RWPE2 (cell line): ENCODE data around the gene TUBGCP3.

Experiments used
- ATAC-seq: fragments of 200-7000 bp; cut with Tn5 transposase; 3 replicates; pipeline ENCODE4 v1.9.1; 2021; ENCODE audit warnings: low read depth
- DNase-seq: peaks from one replicate; pipeline ENCODE4 v3.0.0-alpha.2; 2020; ENCODE audit warnings: low spot score
- H3K27ac ChIP-seq: fragments of 450-650 bp; 2 replicates; pipeline ENCODE4 v1.5.1; 2017; ENCODE audit warnings: mild to moderate bottlenecking; ENCODE audit not compliant: poor library complexity, severe bottlenecking
- H3K27me3 ChIP-seq: fragments of 250-450 bp; sonication (Bioruptor Pico); 2 replicates; pipeline ENCODE4 v1.5.1; 2021; ENCODE audit warnings: mild to moderate bottlenecking, moderate library complexity; ENCODE audit not compliant: insufficient read depth, poor library complexity, severe bottlenecking
- H3K36me3 ChIP-seq: fragments of 250-450 bp; sonication (Bioruptor Pico); 2 replicates; pipeline ENCODE4 v1.5.1; 2020; ENCODE audit warnings: low read depth, mild to moderate bottlenecking, moderate library complexity
- H3K4me1 ChIP-seq: fragments of 250-450 bp; sonication (Bioruptor Pico); 2 replicates; pipeline ENCODE4 v1.5.1; 2021; ENCODE audit warnings: mild to moderate bottlenecking, moderate library complexity; ENCODE audit not compliant: insufficient read depth, poor library complexity, severe bottlenecking
- H3K4me3 ChIP-seq: fragments of 250-450 bp; sonication (Bioruptor Pico); 2 replicates; pipeline ENCODE4 v1.5.1; 2021; ENCODE audit warnings: mild to moderate bottlenecking, moderate library complexity; ENCODE audit not compliant: severe bottlenecking
- H3K9me3 ChIP-seq: fragments of 250-450 bp; sonication (Bioruptor Pico); 2 replicates; pipeline ENCODE4 v1.5.1; 2021; ENCODE audit warnings: mild to moderate bottlenecking, moderate library complexity; ENCODE audit not compliant: severe bottlenecking
- TF ChIP-seq, protein P1 (sequence below): fragments of 450-650 bp; IDR thresholded peaks from one replicate; pipeline ENCODE4 v1.5.1; 2017; ENCODE audit warnings: mild to moderate bottlenecking, moderate library complexity; ENCODE audit not compliant: poor library complexity, severe bottlenecking

Gene TUBGCP3

DNA sequence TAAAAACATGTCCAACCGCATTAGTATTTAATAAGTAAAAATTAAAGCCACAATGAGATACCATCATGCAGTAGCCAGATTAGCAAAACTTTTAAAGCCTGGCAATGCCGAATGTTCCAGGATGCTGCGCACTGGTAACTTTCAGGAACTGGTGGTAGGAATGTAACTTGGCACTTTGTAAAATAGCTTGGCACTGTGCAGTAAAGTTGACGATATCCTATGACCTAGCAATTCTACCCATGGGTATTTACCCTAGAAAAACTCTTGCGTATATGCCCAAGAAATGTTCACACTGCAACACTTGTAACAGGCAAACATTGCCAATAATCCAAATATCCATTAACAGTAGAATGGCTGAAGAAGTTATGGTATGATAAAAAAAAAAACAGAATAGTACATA is 114.1 kb downstream of the TUBGCP3 start:
- no peaks in the 10 kb centered on the region for H3K4me1 ChIP-seq
- H3K9me3 ChIP-seq = no peaks in the 10 kb centered on the region
- H3K27me3 ChIP-seq = no peaks in the 10 kb centered on the region
- H3K4me3 ChIP-seq = no peak overlapping the region
- TF ChIP-seq, protein P1, sequence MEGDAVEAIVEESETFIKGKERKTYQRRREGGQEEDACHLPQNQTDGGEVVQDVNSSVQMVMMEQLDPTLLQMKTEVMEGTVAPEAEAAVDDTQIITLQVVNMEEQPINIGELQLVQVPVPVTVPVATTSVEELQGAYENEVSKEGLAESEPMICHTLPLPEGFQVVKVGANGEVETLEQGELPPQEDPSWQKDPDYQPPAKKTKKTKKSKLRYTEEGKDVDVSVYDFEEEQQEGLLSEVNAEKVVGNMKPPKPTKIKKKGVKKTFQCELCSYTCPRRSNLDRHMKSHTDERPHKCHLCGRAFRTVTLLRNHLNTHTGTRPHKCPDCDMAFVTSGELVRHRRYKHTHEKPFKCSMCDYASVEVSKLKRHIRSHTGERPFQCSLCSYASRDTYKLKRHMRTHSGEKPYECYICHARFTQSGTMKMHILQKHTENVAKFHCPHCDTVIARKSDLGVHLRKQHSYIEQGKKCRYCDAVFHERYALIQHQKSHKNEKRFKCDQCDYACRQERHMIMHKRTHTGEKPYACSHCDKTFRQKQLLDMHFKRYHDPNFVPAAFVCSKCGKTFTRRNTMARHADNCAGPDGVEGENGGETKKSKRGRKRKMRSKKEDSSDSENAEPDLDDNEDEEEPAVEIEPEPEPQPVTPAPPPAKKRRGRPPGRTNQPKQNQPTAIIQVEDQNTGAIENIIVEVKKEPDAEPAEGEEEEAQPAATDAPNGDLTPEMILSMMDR = no peak
- H3K27ac ChIP-seq = no peak overlapping the region
- H3K36me3 ChIP-seq = no peaks in the 10 kb centered on the region
- no peak for DNase-seq
- no peak for ATAC-seq

DNA sequence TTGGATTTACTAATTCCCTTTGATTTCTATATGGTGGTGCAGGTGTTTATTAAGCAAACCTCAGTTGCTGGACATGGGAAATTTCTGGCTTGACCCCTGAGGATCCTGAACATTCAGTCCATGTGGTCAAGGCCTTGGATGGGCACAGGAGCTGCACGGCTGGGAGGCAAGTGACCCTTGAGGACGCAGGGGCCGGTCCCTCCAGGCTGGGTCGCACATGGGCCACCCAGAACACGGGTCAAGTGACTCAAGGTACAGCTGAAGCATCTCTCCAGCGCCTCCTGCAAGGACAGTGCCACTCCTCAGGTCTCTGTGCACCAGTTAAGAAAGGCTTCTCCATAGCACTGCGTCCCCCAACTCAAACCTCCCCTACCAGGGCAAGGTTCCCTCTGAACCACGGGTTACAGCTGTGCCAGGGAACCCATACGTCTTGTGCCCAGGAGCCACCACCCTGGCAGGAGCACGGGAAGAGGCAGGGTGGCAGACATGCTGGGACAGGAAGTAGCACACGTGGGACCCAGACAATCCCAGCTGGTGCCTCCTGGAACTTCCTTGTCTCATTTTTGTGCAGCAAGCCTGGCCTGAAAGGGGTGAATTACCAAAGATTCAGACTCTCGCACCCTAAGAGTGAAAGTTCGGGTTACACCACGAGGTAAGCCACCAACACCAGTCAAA is 118.7 kb downstream of the TUBGCP3 start:
- Histone ChIP-seq H3K4me1 (no peaks in the 10 kb centered on the region), H3K36me3 (no peaks in the 10 kb centered on the region), H3K9me3 (no peaks in the 10 kb centered on the region), H3K27me3 (no peaks in the 10 kb centered on the region), H3K4me3 (no peak overlapping the region), H3K27ac (no peak overlapping the region)
- ATAC-seq = no peak
- TF ChIP-seq, protein P1 = no peak
- no peak for DNase-seq

DNA sequence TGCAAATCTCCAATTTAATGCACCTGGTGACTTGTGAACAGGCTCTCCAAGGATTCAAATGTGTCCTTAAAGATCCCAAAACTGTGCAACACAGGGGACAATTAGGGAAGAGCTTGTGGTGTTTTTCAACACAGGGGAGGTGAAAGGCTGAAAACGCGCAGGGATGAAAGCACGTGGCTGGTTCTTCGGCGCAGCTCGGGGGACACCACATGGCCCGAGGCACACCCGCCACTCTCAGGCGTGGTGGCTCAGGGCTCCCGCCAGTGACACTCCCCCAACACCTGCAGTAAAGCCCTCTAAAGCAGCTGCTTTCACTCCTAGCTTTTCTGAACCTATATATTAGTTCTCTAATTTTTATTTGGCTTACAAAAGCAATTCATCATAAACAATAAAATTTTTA is 119.9 kb downstream of the TUBGCP3 start:
- no peaks in the 10 kb centered on the region for H3K36me3 ChIP-seq
- no peak for DNase-seq
- TF ChIP-seq, protein P1 = no peak
- H3K9me3 ChIP-seq = no peaks in the 10 kb centered on the region
- no peak overlapping the region for H3K4me3 ChIP-seq
- no peaks in the 10 kb centered on the region for H3K27me3 ChIP-seq
- no peak for ATAC-seq
- H3K4me1 ChIP-seq = no peaks in the 10 kb centered on the region
- no peak overlapping the region for H3K27ac ChIP-seq

DNA sequence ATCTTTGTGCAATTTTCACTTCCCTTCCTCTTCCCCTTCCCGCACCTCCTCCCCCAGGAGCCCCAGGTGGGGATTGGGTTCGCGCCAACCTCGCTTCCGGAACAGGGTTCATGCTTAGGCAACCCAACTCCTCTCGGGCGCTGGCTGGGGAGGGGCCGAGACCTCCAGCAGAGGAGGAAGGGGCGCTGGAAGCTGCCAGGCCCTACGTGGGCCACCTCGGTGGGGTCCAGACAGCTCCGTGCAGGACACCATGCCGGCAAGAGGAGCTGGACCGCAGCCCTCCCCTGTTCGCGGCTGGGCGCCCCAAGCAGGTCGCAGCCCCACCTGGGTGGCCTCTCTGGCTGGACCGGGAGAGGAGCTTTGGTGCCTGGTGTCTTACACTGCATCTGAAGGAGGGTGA is 120.7 kb downstream of the TUBGCP3 start:
- no peak overlapping the region for H3K27ac ChIP-seq

More for the DNA sequence above, 120.7 kb downstream of the TUBGCP3 start:
- Histone ChIP-seq H3K4me1 (no peaks in the 10 kb centered on the region), H3K27me3 (no peaks in the 10 kb centered on the region), H3K36me3 (no peaks in the 10 kb centered on the region), H3K9me3 (no peaks in the 10 kb centered on the region), H3K4me3 (no peak overlapping the region)
- ATAC-seq (no peak), DNase-seq (no peak)
- TF ChIP-seq, protein P1 = no peak
